BLaER1 (cell line): Measurements from ENCODE around the gene PDLIM4.

Experiments
- H3K27ac ChIP-seq: shearing (Covaris generic); formaldehyde crosslinking; 2 replicates; pipeline ENCODE4 v1.8.1; 2022
- H3K27me3 ChIP-seq: shearing (Covaris generic); formaldehyde crosslinking; 2 replicates; pipeline ENCODE4 v1.8.1; 2022
- H3K36me3 ChIP-seq: shearing (Covaris generic); formaldehyde crosslinking; 2 replicates; pipeline ENCODE4 v1.8.1; 2022
- H3K4me1 ChIP-seq: shearing (Covaris generic); formaldehyde crosslinking; 2 replicates; pipeline ENCODE4 v1.8.1; 2022
- H3K4me2 ChIP-seq: shearing (Covaris generic); formaldehyde crosslinking; 2 replicates; pipeline ENCODE4 v1.8.1; 2022
- H3K4me3 ChIP-seq: shearing (Covaris generic); formaldehyde crosslinking; 2 replicates; pipeline ENCODE4 v1.8.1; 2022
- H3K9ac ChIP-seq: shearing (Covaris generic); formaldehyde crosslinking; 2 replicates; pipeline ENCODE4 v1.8.1; 2022
- H3K9me3 ChIP-seq: shearing (Covaris generic); formaldehyde crosslinking; 2 replicates; pipeline ENCODE4 v1.8.1; 2022
- H4K20me1 ChIP-seq: shearing (Covaris generic); formaldehyde crosslinking; 2 replicates; pipeline ENCODE4 v1.8.1; 2022
- Cebpa-rat ChIP-seq: shearing (Covaris generic); IDR thresholded peaks from 2 replicates; pipeline ENCODE4 v1.8.1; 2022

The PDLIM4 gene

DNA sequence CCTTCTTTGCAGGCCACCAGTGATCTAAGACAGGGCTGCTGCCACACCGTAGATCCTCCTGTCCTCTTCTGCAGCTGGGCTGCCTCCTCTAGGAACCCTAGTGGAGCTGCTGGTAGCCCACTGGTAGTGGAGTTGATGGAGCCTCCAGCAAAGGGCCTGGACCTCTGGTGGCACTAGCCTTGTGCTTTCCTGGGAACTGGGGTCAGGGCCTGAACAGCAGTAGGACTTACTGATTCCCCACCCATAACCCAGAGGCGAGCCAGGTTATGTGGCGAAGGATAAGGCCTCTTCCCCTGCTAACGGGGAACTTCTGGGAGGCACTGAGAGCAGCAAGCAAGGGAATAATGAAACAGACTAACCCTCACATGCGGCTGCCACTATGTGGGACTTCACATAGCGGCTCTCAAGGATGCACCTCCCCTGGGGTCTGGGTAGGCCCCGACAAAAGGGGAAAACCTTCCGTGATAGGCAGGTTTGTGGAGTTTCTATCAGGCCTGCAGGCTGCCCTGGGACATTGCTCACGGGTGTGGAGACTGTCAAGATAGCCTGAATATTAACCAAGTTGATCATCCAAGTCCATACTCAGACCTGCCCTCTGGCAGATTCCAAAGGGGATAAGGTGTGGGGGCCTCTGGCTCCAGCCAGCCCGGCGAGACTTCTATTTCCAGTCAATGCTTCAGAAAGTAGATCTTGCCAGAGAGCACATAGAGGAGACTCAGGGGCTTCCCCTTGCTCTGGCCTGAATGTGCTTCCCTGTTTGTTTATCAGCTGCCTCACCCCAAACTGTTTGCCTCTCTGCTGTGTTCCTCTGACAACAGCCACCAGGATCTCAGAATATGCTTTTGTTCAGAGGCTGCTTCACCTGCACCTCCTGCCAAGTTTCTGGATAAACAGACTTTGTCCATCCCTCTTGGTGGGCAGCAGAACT lies 44.1 kb downstream of the PDLIM4 start:
- no peaks in the 10 kb centered on the region for H3K36me3 ChIP-seq
- H3K9ac ChIP-seq = no peak overlapping the region
- no peak for TF ChIP-seq Cebpa-rat
- H3K27ac ChIP-seq = no peak overlapping the region
- H3K27me3 ChIP-seq = no peaks in the 10 kb centered on the region
- no peak overlapping the region for H3K4me3 ChIP-seq
- H3K9me3 ChIP-seq = no peaks in the 10 kb centered on the region
- H3K4me2 ChIP-seq = no peak overlapping the region
- H4K20me1 ChIP-seq = no peaks in the 10 kb centered on the region
- no peaks in the 10 kb centered on the region for H3K4me1 ChIP-seq

- TF ChIP-seq Cebpa-rat = no peak
- H3K4me3 ChIP-seq = no peak overlapping the region
Observed at GRCh38 chr5:132302413-132302812, 44.9 kb downstream of the PDLIM4 start.

GRCh38 chr5:132303589-132303988 lies 46.1 kb downstream of the PDLIM4 start:
- no peaks in the 10 kb centered on the region for H3K27me3 ChIP-seq
- no peak overlapping the region for H3K4me2 ChIP-seq
- H4K20me1 ChIP-seq = no peaks in the 10 kb centered on the region
- no peaks in the 10 kb centered on the region for H3K36me3 ChIP-seq
- no peak for TF ChIP-seq Cebpa-rat
- H3K4me1 ChIP-seq = no peaks in the 10 kb centered on the region
- H3K4me3 ChIP-seq = no peak overlapping the region
- no peak overlapping the region for H3K9ac ChIP-seq
- no peaks in the 10 kb centered on the region for H3K9me3 ChIP-seq
- no peak overlapping the region for H3K27ac ChIP-seq

More at GRCh38 chr5:132302413-132302812, 44.9 kb downstream of the PDLIM4 start:
- no peaks in the 10 kb centered on the region for H3K27me3 ChIP-seq
- no peak overlapping the region for H3K27ac ChIP-seq
- H3K9ac ChIP-seq = no peak overlapping the region
- no peaks in the 10 kb centered on the region for H3K36me3 ChIP-seq
- no peaks in the 10 kb centered on the region for H3K4me1 ChIP-seq
- no peak overlapping the region for H3K4me2 ChIP-seq
- H3K9me3 ChIP-seq = no peaks in the 10 kb centered on the region
- H4K20me1 ChIP-seq = no peaks in the 10 kb centered on the region

- Histone ChIP-seq H3K4me3 (no peak overlapping the region), H3K9me3 (no peaks in the 10 kb centered on the region), H3K27ac (no peak overlapping the region), H3K4me1 (no peaks in the 10 kb centered on the region), H4K20me1 (no peaks in the 10 kb centered on the region), H3K4me2 (no peak overlapping the region), H3K9ac (no peak overlapping the region), H3K36me3 (no peaks in the 10 kb centered on the region), H3K27me3 (no peaks in the 10 kb centered on the region)
- no peak for TF ChIP-seq Cebpa-rat
Observed at GRCh38 chr5:132305420-132305819, 47.9 kb downstream of the PDLIM4 start.

DNA sequence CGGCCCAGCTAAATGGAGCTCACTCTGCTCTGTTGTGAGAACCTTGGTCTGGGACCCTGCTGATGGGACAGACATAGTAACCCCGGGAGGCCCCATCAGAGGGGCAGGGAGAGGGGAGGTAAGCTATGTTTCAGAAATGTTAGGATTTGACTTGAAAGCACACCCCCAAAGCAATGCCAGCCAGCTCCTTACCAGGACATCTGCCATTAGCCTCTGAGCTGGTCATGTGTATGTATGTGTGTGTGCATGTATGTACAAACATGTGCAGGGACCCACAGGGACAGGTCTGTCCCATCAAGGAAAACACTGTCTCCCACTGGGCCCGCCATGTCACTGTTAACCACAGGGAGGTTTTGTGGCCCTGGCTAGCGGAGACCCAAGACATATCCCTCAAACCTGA lies 51.2 kb downstream of the PDLIM4 start:
- H3K4me2 ChIP-seq = no peak overlapping the region
- H3K36me3 ChIP-seq = no peaks in the 10 kb centered on the region
- H3K9me3 ChIP-seq = no peaks in the 10 kb centered on the region
- no peaks in the 10 kb centered on the region for H3K27me3 ChIP-seq
- H3K4me3 ChIP-seq = no peak overlapping the region
- no peaks in the 10 kb centered on the region for H3K4me1 ChIP-seq
- no peak for TF ChIP-seq Cebpa-rat
- no peaks in the 10 kb centered on the region for H4K20me1 ChIP-seq
- no peak overlapping the region for H3K27ac ChIP-seq
- H3K9ac ChIP-seq = no peak overlapping the region

GRCh38 chr5:132309679-132310078 lies 52.2 kb downstream of the PDLIM4 start:
- H3K4me1 ChIP-seq = no peaks in the 10 kb centered on the region

DNA sequence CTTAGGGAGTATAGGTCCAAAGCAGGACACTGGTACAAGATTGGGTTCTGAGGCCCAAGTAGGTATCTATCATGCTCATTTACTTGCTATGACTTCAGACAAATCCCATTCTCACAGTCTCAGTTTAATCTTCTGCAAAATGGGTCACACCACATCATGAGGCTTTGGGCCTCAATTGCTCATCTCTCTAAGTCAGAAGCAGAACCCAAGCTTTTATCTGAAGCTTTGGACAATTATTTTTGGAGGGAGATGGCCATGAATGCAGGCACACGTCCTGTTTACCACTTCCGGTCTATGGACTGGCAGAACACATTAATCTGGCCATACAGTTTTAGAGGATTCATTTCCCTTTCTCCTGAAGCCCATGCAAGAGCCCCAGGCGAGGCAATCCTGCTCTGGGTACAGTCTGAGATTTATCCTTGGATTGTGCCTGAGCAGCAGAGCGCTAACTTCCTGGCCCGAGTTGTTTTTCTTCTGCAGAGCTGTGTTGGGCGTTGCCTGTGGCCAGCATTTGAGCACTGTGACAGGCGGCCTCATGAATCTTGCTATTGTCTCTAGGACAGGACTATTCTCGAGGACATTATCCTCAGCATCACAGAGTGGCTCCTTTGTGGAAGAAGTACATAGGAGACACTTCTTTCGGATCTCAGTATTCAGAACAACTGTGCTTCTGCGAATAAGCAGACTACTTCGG lies 52.8 kb downstream of the PDLIM4 start:
- H3K4me3 ChIP-seq = no peak overlapping the region
- no peaks in the 10 kb centered on the region for H4K20me1 ChIP-seq
- no peaks in the 10 kb centered on the region for H3K27me3 ChIP-seq
- H3K27ac ChIP-seq = no peak overlapping the region
- no peaks in the 10 kb centered on the region for H3K9me3 ChIP-seq
- TF ChIP-seq Cebpa-rat = no peak
- H3K4me1 ChIP-seq = no peaks in the 10 kb centered on the region
- no peaks in the 10 kb centered on the region for H3K36me3 ChIP-seq
- no peak overlapping the region for H3K4me2 ChIP-seq
- no peak overlapping the region for H3K9ac ChIP-seq

More at GRCh38 chr5:132309679-132310078, 52.2 kb downstream of the PDLIM4 start:
- Histone ChIP-seq H3K4me2 (no peak overlapping the region), H4K20me1 (no peaks in the 10 kb centered on the region), H3K27me3 (no peaks in the 10 kb centered on the region), H3K36me3 (no peaks in the 10 kb centered on the region), H3K9me3 (no peaks in the 10 kb centered on the region), H3K4me3 (no peak overlapping the region), H3K9ac (no peak overlapping the region), H3K27ac (no peak overlapping the region)
- TF ChIP-seq Cebpa-rat = no peak

DNA sequence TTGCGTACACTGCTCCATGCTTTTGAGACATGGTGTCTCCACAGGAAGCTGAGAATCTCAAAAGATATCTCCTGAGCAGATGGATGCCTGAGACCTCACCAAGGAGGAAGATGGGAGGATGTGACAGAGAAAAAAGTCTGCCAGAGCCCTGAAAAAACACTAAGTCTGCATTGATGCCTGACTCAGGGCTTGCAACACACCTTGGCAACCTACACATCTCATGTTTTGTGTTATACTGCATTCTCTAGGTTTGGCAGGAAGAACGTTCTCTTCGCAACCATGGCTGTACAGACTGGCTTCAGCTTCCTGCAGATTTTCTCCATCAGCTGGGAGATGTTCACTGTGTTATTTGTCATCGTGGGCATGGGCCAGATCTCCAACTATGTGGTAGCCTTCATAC lies 55.9 kb downstream of the PDLIM4 start:
- Histone ChIP-seq H3K4me1 (peaks cover 10% of the 10 kb centered on the region), H3K4me2 (no peak overlapping the region), H3K27ac (no peak overlapping the region), H3K4me3 (no peak overlapping the region), H3K9ac (no peak overlapping the region), H3K27me3 (no peaks in the 10 kb centered on the region), H3K9me3 (no peaks in the 10 kb centered on the region), H3K36me3 (no peaks in the 10 kb centered on the region), H4K20me1 (no peaks in the 10 kb centered on the region)
- TF ChIP-seq Cebpa-rat = no peak

- H3K9me3 ChIP-seq = no peaks in the 10 kb centered on the region
- no peaks in the 10 kb centered on the region for H3K36me3 ChIP-seq
- no peak overlapping the region for H3K9ac ChIP-seq
- H3K4me1 ChIP-seq = peaks cover 10% of the 10 kb centered on the region
- TF ChIP-seq Cebpa-rat = no peak
- no peak overlapping the region for H3K4me2 ChIP-seq
- no peak overlapping the region for H3K27ac ChIP-seq
- no peaks in the 10 kb centered on the region for H3K27me3 ChIP-seq
- no peaks in the 10 kb centered on the region for H4K20me1 ChIP-seq
- H3K4me3 ChIP-seq = no peak overlapping the region
Observed at GRCh38 chr5:132313961-132314432, 56.5 kb downstream of the PDLIM4 start.

DNA sequence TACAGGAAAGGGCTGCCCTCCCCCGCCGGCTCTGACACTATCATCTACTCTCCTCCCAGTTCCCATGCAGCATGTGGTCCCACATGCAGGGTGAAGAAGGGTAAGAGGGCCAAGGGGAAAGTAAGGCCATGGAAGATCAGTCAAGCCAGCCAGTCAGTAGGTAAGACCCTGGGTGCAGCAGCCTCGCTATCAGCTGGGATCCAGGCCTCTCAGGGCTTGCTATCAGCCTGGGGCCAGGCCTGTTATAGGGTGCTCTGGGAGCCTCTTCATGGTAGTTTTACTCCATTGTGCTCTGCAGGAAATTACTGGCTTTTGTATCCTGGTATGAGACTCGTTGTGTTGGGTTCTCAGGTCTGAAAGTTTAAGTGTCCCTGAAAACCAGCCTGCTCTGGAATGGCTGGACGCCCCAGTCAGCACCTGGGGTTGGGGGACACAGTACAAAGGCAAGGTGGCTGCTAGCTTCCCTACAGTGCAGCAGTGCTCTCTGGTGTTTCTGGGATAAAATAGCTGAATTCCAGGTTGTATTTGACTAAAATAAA lies 58.1 kb downstream of the PDLIM4 start:
- Histone ChIP-seq H3K27me3 (no peaks in the 10 kb centered on the region), H3K4me2 (no peak overlapping the region), H3K27ac (no peak overlapping the region), H3K9ac (no peak overlapping the region), H4K20me1 (no peaks in the 10 kb centered on the region), H3K4me1 (peaks cover 10% of the 10 kb centered on the region), H3K4me3 (no peak overlapping the region), H3K9me3 (no peaks in the 10 kb centered on the region), H3K36me3 (no peaks in the 10 kb centered on the region)
- TF ChIP-seq Cebpa-rat = no peak
